Activated CD4-positive, alpha-beta T cell treated with anti-CD3 and anti-CD28 coated beads, Interleukin-2, amount 50 U/mL, for 48 hours (primary cell): ENCODE measurements around the gene IGFL2.
"Not testable (repeated sequence)": the region's sequence is repeated elsewhere in the genome, so short reads cannot be mapped to it uniquely, and the experiment has no call there.

Experiments used
- DNase-seq, 2 experiments: peaks; one replicate each; pipeline ENCODE4 v3.0.0-alpha.2; 2020

Gene IGFL2

DNA sequence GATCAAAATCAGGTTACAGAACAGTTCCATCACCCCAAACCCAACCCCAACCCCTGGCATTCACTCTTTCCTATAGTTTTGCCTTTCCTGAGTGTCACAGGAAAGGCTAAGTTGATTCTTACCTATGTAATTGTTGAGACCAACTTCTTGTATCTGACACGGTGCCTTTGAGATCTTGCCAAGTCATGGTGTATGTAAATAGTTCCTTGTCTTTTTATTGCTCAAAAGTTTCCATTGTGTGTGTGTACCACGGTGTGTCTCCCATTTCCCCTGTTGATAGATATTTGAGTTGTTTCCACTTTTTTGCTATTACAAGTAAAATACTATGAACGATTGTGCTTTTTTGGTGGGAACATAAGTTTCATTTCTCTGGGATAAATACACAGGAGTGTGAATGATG lies 3.3 kb upstream of the IGFL2 start:
- no peak for DNase-seq

DNA sequence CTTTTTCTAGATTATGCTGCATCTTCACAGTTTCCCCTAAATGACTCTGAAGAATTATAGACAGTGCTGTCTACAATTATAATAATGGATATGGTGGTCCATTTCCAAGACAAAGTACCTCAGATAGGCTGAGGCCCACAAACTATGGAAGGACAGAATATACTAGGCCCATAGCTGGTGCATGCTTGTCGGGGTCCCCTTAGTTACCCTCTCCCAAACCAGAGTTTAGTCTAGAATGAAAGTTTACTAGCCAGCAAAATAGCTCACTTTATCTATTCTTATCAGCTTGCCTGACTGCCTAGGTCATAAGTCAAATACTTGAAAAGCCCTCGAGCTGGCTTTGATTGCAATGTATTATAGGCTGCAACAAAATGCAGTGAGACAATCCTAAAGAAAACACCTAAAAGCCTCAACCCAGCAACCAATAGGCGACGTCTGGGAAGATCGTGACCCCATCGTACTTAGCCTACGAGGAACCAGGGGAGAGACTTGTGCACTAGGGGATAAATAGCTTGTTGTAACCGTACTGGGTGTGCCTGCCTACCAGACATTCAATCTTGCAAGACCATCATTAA lies 785 bp upstream of the IGFL2 start:
- no peak for DNase-seq

DNA sequence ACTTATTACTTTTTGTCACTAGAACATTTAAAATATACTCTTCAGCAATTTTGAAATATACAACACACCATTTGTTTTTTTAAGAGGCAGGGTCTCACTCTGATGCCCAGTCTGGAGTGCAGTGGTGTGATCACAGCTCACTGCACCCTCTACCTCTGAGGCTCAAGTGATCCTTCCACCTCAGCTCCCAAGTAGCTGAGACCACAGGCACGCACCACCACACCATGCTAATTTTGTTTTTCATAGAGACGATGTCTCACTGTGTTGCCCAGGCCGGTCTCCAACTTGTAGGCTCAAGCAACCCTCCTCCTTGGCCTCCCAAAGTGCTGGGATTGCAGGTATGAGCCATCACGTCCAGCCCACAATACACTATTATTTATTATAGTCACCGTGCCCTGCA lies 2.6 kb downstream of the IGFL2 start:
- no peak for DNase-seq

DNA sequence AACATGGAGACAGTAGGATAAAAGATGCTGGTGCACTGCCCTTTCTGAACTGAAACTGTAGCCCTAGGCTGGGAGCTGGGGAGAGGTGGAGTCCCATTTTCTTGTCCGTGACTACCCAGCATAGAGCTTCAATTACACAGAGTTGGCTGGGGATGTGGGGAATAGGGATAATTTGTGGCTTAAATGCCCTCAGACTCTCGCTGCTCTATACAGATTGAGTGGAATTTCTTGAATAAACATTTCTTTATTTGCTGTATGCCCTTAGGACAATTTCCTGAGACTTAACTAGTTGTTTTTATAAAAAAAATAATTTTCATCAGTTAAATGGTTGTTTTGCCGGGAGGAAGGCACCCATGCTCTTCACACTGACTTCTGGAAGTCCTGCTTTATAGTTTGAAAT lies 7.2 kb downstream of the IGFL2 start:
- no peak for DNase-seq

DNA sequence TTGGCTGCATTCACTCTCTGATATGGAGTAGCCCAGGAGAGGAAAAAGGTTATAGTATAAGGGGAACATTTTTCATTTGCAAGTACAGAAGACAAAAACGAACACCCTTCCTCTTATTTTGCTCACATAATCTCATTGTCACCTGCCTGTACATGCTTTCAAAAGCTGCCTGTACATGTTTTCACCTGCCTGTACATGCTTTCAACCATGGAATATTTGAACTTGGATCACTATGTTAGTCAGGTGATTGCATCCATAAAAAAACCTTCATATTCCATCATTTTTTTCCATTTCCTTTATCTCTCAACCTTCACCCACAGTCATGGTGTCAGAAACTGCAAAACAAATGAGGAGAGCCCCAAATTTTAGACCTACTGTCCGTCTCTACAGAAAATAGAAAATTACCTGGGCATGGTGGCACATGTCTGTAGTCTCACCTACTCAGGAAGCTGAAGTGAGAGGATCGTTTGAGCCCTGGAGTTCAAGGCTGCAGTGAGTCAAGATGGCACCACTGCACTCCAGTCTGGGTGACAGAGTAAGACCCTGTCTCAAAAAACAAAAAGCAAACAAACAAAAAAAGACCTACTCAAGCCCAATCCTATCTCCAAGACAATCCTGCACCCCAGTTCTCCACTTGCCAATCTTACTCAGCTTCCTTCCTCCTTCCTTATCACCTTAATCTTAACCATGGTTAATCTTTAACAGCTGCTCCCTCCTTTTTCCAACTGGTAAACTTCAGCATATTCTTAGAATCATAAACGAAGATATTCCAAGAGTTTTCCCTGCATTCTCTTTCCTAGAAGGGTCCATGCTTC lies 11.6 kb downstream of the IGFL2 start:
- DNase-seq, result no peak

DNA sequence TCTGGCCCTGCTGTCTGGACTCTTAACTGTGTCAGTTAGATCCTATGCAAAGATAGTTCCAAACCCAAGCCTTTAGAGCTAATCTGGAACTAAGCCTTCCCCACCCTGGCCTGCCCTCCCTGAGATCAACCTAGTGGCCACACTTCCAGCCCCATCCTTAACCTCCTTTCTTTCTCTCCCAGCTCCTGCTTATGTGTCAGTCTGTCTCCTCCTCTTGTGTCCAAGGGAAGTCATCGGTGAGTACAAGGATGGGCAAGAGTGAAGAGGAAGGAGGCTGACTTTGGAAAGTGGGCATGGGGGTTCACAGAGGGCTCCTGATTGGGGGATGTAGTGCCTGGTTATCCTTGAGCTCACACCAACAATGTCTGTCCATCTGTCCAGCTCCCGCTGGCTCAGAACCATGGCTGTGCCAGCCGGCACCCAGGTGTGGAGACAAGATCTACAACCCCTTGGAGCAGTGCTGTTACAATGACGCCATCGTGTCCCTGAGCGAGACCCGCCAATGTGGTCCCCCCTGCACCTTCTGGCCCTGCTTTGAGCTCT lies 12.3 kb downstream of the IGFL2 start:
- no peak for DNase-seq

DNA sequence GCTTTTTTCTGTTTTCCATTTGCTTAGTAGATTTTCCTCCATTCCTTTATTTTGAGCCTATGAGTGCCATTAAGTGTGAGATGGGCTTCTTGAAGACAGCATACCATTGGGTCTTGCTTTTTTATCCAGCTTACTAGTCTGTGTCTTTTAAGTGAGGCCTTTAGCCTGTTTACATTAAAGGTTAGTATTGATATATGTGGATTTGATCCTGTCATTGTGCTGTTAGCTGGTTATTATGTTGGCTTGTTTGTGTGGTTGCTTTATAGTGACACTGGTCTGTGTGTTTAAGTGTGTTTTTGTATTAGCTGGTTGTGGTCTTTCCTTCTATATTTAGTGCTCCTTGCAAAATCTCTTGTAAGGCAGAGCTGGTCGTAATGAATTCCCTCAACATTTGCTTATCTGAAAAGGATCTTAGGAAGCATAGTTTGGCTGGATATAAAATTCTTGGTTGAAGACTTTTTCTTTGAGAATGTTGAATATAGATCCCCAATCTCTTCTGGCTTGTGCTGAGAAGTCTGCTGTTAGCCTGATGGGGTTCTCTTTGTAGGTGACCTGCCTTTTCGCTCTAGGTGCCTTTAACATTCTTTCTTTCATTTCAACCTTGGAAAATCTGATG lies 13.7 kb downstream of the IGFL2 start:
- not testable (repeated sequence) for DNase-seq

DNA sequence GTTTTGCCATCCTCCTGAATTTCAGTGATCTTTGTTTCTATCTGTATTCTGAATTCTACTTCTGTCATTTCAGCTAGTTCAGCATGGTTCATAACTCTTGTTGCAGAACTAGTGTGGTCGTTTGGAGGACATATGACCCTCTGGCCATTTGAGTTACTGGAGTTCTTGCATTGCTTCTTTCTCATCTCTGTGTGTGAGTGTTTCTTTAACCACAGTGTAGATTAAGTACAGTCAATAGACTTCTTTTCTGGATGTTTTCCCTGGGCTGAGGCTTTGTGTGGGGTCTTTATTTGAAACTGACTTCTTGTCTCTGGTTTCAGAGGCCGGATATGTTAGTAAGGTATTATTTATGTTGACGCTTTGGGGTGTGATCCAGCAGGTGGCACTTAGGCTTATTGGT lies 14.7 kb downstream of the IGFL2 start:
- DNase-seq, result no peak

DNA sequence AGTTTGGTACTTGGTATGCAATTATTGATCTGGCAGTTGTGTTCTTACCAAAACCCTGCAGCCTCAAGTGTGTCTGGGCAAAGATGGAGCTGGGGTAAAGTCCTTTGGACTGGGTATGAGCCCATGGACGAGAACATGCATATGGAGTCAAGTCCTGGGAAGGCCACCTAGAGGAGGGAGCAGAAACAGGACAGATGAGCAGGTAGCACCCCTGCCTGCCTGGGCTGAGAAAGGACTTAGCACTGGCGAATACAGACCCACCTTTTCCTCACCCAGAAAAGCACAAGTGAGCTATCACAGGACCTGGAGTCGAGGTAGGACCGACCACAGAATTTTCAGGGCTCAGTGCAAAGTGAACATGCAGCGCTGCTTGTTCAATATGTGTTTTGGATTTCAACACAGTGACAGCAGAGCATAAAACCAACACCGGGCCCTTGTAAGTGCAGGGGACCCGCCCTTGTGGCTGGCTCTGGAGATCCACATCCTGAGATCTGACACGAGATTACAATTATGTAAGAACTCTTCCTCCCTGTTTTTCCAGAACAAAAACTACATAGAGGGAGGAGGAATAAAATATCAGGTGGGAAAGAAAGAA lies 25.9 kb downstream of the IGFL2 start:
- no peak for DNase-seq

DNA sequence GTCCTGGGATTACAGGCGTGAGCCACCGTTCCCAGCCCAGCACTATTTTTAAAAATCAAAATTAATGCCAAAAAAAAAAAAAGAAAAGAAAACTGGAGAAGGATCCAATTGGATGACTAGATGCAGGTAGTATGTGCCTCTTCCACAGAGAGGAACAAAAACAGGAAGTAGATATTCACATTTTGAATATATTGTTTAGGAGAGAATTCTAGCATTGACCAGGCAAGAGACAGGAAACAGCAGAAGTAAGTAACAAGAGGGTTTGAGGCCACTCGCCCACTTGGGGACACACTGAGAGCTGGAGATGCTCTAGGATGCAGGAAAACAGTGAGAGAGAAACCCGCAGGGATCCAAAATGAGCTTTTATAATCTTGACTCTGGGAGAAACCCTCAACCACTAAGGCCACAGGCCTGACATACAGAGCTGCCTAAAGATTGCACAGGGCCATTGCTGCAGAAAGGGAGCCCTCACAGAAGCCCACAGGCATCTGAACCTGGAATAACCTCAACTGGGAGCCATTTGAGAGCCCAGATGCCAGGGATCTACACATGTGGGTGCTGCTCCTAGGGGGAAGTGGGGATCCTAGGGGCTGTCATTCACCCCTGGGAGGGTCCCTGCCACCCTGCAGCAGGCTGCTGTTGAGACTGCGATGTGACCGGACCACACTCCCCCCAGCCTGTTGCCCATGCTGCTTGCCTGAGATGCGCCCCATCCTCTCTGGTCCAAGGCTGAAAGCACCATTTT lies 28.2 kb downstream of the IGFL2 start:
- DNase-seq, result no peak

DNA sequence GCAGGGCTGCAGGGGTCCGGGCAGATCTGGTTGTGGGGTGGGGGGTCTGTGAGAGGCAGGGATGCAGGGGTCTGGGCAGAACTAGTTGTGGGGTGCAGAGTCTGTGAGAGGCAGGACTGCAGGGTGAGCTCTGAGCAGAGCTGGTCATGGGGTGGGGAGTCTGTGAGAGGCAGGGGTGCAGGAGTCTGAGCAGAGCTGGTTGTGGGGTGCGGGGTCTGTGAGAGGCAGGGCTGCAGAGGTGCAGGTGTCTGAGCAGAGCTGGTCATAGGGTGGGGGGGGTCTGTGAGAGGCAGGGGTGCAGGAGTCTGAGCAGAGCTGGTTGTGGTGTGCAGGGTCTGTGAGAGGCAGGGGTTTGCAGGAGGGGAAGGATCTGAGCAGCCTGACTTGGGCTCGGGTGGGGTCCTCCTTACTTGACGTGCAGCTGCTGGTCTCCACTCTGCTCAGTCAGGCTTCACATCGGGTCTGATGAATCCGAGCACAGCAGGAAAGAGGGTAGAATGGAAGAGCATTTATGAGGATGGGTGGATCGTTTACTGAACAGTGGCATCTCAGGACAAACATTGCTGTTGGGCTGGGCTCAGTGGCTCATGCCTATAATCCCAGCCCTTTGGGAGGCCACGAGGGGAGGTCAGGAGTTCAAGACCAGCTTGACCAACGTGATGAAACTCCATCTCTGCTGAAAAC lies 31.2 kb downstream of the IGFL2 start:
- no peak for DNase-seq

DNA sequence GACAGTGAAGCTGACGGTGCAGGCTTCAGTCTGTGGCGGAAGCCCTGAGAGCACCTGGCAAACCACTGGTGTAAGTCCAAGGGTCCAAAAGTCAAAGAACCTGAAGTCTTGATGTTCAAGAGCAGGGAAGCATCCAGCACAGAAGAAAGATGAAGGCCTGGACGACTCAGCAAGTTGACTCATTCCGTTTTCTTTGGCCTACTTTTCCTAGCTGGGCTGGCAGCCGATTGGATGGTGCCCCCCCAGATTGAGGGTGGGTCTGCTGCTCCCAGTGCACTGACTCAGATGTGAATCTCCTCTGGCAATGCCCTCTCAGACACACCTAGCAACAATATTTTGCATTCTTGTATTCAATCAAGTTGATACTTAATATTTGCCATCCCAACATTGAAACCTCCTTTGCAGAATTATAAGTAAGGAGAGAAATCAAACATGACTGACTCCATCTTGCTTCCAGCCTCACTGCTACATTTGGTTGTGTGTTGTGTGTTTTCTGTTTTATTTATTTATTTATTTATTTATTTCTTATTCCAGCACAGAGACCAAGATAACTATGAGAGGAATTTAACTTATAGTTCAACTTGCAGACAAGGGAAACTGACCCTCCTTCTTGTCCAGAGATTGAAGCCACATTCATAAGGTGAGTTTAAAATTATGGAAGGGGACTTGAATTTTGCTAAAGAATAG lies 32.8 kb downstream of the IGFL2 start:
- DNase-seq, result no peak

DNA sequence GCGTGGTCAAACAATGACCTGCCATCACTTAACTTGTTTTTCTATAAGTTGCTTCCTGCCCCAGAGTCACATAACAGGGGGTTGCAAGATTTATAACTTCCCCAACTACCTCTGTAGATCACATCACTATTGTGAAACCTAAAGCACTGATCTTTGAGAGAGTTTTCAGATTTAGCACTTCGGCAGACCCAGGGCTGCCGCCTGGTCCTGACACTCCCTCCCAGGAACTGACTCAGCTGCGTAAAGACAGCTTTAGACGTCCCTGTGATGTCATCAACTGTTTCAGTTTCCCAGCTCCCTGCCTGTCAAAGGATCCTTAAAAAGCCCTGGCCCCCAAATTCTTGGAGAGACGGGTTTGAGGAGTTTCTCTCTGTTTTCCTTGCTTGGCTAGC lies 33.3 kb downstream of the IGFL2 start:
- DNase-seq, result peak; percentile 13 to 34

DNA sequence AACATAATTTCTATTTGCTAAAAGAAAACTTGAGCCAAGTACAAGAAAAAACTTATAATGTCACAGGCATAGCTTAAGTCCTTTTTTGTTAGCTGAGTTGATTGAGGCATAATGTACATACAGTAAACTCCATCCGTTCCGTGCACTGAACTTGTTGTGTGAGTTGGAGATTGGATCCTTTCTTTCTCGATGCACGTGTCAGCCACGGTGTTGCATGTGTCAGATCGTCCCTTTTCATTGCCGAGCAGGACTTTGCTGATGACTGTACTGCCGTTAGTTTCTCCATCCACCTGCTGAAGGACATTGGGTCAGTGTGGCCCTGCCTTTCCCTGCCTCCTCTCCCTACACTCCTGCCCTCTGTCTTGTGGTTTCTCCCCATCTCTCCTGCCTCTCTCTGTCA lies 34.4 kb downstream of the IGFL2 start:
- DNase-seq, result no peak

DNA sequence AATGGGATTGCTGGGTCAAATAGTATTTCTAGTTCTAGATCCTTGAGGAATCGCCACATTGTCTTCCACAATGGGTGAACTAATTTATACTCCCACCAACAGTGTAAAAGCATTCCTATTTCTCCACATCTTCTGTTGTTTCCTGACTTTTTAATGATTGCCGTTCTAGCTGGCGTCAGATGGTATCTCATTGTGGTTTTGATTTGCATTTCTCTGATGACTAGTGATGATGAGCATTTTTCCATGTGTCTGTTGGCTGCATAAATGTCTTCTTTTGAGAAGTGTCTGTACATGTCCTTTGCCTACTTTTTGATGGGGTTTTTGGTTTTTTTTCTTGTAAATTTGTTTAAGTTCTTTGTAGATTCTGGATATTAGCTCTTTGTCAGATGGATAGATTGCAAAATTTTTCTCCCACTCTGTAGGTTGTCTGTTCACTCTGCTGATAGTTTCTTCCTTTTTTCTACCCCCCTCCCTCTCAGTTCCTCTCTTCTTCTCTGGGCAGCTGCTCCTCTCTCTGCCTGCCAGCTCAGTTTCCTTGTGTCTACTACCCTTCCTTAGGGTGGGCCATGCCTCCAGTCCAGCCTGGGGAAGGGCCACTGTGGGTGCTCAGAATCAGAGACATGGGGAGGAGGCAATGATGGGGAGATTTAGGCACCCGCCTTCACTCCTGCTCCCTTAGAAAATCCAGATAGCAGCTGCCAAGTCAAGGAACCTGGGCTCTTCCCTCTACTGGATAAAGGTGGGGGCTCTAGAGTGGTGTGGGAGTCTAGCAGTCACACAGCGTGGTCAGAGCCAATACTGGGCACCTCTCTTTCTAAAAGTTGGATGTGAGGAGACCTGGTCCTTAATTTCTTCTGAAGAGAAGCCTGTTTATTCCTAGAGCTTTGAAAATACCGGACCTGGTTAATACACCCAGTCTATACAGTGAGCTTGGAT lies 37.0 kb downstream of the IGFL2 start:
- not testable (repeated sequence) for DNase-seq

DNA sequence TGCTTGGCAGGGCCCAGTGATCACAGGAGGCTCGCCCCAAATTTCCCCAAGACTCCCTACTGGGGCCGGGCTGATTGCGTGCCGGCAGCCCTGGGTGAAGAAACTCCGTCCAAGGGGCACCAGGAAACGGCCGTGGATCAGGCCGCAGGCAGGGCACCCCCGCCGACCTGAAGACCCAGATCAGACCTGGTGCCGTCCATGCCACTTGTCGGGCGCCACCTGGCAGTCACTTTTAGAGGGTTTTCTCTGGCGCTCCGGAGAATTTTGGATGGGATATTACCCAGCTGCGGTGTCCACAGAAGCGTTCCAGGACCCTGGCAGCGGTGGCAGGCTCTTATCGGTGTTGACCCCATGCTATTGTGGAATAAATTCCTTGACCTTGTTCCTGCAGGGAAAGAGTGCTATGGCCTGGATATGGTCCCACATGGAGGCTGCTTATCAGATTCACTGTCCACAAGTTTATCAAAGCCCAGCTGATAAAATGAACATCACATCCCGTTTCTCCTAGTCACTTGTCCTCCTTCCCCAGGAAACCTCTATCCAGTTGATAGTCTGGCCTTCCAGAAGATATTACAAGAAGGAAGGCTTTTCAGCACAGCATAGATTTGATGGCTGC lies 38.2 kb downstream of the IGFL2 start:
- DNase-seq, result no peak

DNA sequence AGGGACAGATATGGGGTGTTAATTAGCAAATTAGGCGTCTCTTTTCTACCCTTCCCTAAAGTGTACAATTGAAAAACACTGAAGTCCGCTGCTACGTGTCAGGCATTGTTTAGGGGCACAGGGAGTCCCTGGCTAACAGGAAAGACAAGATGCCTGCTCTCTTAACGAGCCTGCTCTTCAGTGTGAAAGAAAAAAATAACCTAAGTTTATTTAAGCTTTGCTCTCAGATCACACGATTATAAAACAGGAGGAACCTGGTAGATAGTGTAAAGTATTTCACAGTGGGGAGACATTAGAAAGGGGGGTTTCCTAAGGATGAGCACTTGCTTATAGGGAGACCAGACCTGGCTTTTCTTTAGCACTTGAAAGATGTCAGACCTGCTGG lies 38.7 kb downstream of the IGFL2 start:
- no peak for DNase-seq

DNA sequence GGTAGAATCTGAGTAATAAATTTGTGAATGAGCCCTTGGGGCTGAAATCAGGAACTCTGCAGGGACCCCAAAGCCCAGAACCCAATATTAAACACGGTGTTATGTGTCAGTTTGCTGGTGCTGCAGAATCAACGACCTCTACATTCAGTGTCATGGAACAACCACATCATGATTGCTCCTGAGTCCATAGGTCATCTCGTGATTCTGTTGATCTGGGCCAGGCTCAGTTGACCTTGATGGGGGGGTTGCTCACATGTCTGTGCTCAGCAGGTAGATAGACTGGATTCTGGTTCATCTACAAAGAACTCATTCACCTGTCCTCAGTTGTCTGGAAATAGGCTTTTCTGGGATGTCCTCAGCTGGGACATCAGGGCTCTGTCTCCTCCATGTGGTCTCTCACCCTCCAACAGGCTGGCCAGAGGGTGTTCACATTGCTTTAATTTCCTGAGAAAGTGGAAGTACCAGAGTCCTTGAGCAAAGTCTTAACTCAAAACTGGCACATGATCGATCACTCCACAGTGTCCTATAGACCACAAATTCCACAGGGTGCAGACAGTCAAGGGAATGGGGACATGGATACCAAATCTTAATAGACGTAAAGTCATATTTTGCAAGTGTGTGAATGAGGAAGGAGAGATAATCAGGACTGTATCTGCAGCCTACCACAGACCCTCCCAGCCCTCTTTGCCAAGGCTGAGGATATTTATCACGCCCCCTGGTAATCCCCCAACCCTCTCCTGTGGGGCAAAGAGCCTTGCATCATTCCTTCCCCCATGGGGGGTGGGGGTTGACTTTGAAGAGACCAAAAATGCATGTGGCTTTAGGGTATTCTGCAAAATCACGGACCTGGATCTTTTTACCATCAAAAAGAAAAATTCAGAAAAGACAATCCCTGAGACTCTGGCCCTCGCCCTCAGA lies 42.2 kb downstream of the IGFL2 start:
- DNase-seq, result no peak

DNA sequence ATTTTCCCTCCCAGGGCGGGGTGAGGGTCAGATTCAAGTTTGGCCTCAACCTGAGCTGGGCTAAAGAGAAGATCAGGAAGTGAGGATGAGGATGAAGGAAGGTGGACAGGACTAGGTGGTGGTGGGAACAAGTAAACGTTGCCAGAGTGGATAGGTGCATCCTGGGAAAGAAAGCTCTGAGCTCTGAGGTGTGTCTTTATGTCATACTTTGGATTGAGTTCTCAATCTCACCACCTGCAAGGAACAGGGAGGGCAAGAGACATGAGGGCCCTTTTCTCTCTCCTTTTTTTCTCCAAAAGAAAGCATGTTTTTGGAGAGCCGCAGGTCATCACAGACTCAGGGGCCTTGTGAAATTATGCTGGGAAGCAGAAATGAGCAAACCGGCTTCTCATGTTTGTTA lies 43.3 kb downstream of the IGFL2 start:
- no peak for DNase-seq
